ENCODE data around the gene CEBPZ.
"Not testable (repeated sequence)": the region's sequence is repeated elsewhere in the genome, so short reads cannot be mapped to it uniquely, and the experiment has no call there.

CEBPZ gene

GRCh38 chr2:37219046-37219445, 12.3 kb downstream of the CEBPZ start:
- DNase-seq: no peak

DNA sequence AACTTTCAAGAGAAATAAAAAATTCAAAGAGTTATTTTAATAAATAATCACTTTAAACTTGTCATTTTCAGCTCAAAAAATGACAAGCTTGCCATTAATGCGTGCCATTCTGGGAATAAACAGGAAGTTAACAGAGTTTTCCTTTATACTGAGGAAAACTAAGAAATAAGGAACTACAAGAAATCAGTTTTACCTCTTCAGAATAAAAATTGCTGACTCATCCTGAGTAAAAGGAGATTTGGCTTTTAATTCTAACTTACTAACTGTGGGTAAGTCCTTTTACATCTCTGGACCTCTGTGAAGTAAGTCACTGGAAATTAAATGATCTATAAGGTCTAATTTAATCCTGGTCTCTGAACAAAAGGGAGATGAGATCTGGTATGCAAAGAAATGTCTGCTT, 16.1 kb downstream of the CEBPZ start:
- DNase-seq: no peak

DNA sequence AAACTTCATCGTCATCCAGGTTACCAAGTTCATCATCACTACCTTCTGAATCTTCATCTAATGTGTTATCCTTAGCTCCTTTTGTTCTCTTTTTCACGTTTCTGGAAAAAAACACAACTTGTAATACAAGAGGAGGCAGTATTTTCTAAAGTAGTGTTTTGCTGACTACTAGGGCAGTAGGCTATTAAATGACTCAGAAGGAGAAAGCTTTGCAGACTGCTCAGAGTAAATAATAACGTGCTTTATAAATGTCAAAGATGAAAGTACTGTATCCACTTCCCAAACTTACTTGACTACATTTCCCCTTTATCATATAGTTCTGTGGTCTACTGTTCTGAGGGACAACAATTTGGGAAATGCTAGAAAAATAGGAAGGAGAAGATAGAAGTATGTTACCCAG, 19.5 kb downstream of the CEBPZ start:
- no peak for DNase-seq

DNA sequence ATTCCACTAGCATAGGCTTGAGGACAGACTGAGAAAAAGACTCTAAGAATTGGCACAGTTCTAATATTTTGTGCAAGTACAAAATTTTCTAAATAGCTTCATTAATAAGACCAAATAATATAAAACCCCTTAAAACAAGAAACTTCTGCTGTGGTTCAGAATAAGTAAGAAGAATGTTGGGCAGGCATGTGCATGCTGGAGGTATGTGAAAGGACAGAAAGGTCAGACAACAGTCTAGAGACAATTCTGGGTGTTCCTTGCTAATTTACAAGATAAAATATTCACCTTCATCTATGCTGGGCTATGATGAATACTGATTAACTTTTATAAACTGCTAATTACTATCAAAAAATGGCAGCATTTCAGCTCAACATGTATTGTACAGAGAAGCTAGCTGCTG, 20.2 kb downstream of the CEBPZ start:
- no peak for DNase-seq

GRCh38 chr2:37206760-37207159, 24.6 kb downstream of the CEBPZ start:
- DNase-seq: not testable (repeated sequence)

DNA sequence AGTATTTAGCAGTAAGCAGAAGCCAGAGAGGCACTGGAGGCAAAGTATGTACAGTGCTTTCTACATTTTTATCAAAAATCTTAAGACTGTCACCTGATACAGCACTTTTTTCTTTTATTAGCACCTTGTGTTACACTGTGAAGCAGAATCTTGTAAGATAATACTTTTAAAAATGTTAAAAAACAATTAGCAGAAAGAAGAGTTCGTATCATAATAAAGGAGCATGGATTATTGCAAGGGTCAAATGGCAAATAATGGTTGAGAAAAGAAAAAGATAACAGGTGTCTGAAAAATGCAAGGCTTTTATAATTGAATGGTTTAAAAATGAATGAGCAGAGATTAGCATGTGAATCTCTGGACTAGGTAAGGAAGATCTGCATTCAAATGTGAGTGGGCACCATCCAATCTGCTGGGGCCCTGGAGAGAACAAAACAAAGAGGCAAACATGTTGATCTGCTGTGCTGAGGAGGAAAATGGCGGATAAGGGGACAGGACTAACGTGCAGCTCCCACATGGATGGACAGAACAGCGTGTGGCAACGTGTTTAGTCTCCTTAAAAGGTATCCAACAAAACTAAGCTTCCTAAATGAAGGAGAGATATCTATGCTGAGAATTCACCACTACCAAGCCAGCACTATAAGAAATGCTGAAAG, 25.6 kb downstream of the CEBPZ start:
- no peak for DNase-seq

DNA sequence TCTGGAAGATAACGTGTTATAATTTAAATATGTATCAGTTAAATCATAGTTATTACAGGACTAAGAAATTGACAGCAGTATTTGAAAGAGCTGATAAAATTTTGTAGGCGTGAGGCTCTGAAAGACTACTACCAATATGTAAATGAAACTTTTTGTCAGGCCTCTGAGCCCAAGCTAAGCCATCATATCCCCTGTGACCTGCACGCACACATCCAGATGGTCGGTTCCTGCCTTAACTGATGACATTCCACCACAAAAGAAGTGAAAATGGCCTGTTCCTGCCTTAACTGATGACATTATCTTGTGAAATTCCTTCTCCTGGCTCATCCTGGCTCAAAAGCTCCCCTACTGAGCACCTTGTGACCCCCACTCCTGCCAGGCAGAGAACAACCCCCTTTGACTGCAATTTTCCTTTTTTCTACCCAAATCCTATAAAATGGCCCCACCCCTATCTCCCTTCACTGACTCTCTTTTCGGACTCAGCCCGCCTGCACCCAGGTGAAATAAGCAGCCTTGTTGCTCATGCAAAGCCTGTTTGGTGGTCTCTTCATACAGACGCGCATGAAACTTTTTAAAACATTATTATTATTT, 26.2 kb downstream of the CEBPZ start:
- DNase-seq: not testable (repeated sequence)

DNA sequence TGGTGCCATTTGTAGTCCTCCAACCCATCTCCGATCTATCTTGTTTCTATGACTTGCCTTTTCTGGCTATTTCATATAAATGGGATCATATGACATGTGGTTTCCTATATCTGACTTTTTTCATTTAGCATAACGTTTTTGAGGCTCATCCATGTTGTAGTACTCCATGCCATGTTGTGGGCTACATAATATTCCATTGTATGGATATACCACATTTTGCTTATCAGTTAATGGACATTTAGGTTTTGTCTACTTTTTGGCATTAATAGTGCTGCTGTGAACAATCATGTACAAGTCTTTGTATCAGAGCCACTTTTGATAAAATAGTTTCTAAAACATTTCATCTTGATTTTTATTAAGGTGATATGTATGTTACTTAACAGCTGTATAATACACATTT, 27.7 kb downstream of the CEBPZ start:
- no peak for DNase-seq

DNA sequence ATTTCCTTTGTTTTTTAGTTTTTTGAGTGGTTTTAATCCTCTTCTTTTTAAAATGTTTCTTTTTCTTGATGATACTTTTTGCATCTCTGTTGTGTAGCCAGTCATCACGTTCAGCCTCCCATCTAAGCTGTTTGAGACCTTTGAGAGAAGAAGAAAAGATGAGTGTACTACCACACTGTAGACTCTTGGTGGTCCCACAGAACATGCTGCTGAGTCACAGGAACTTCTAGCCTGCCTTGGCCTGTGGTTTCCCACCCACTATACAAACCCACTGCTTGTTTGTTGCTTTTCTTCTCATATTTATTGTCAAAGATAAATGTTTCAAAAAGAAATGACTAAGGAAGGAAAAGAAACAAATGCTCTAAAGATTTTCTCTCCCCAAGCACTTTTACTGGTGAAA, 29.6 kb downstream of the CEBPZ start:
- no peak for DNase-seq

GRCh38 chr2:37201208-37201607, 30.2 kb downstream of the CEBPZ start:
- no peak for DNase-seq

DNA sequence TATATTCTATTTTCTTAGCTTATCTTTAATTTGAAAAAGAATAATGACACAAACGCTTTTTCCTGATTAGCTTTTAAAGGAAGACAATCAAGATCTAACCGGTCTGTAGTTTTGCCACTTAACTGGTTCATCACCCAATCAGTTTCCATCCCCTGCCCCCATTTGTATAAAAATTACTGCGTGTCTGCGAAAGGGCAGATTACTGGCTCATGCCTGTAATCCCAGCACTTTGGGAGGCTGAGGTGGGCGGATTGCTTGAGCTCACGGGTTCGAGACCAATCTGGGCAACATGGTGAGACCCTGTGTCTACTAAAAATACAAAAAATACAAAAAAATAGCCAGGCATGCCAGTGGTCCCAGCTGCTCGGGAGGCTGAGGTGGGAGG, 32.7 kb downstream of the CEBPZ start:
- no peak for DNase-seq

DNA sequence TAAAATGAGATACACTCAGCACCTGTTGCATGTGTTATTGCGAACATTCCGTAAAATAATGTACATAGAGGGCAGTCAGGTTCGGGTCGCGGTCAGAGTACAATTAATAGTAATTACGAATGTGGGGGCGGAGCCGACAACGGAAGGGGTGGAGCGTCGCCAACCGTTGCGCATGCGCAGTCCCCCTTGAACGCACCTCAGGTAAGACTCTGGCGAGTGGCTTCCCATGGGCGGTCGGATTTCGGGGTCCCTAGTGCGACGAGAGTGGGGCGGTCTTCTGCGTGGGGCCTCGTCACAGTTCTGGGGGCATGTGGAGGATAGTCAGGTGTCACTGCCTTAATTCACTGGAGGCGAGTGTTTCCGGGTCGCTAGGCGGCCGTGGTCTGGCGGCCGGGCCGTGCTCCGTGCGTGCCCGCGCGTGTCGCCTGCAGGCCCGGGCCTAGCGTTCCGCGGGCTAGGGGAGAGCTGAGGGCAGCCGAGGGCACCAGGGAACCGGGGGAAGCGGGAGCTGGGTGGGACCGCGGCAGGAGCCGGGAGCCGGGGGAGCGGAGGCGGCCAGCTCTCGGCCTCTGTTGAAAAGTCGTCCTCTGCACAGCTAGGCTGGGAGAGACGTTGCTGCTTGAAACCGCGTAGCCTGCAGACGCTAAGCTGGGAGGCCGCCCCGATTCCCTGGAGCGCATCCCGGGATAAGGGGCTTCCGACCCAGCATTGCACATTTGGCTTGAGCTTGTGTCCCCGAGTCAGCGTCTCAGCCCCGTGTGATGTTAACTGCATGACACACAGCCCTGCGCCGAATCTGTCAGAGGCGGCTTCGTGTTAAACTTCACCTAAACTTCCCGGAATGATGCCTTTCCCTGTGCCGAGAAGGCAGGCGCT, 34.8 kb downstream of the CEBPZ start, which contains the start of gene CEBPZOS:
TSS of gene CEBPZOS (plus strand) at position 177 of the 876 bp plus-strand sequence. CDS start 3,209 bp downstream, outside the sequence.
- DNase-seq: peak in 1 of 2 experiments; percentile 66

DNA sequence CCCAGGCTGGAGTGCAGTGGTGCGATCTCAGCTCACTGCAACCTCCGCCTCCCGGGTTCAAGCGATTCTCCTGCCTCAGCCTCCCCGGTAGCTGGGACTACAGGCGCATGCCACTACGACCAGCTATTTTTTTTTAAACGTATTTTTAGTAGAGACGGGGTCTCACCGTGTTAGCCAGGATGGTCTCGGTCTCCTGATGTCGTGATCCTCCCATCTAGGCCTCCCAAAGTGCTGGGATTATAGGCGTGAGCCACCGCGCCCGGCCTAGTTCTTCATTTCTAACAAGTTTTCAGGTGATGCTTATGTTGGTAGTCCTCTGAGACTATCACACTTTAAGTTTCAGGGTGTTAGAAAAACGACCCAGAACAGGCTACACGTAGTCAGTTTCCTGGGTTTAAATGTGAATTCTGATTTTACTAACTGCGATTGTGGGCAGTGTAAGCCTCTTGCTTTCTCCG, 35.5 kb downstream of the CEBPZ start:
- not testable (repeated sequence) for DNase-seq

- DNase-seq: no peak
Measured at GRCh38 chr2:37192551-37192950, 38.8 kb downstream of the CEBPZ start.

DNA sequence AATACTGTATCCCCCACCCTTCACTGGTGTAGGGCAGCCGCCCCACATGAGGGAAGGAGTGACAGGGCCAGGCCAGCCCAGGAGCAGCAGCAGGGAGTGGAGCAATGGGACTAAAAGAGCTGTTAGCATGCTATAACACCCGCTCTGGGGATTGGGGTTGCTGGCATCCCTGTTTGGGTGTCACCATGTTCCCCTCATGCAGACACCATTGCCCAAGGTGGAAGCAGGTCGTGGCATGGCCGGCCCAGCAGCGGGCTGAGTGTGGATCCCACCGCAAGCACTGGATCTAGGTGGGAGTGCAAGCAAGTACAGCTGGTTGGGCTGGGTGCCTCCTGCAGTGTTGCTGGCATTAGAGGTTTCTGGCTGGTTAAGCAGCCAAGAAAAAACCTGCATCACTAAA, 39.6 kb downstream of the CEBPZ start:
- no peak for DNase-seq

- DNase-seq: no peak
Measured at GRCh38 chr2:37191253-37191652, 40.1 kb downstream of the CEBPZ start.

DNA sequence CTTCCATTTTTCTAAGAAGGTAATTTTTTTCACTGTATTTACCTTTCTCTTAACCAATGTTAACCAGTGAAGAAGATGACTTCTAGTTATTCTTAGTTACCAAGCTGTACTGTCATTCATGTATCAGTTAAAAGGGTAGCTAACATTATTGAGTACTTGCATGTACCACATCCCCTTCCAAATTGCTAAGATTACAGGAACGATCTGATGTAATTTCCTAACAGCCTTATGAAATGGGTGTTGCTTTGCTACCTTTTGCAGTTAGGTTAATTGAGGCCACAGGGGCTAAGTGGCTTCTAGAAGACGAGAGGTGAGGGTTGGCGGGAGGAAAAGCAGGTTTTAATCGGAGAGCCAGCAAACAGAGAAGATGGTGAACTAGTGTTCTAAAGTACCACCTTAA, 41.1 kb downstream of the CEBPZ start:
- DNase-seq: no peak

DNA sequence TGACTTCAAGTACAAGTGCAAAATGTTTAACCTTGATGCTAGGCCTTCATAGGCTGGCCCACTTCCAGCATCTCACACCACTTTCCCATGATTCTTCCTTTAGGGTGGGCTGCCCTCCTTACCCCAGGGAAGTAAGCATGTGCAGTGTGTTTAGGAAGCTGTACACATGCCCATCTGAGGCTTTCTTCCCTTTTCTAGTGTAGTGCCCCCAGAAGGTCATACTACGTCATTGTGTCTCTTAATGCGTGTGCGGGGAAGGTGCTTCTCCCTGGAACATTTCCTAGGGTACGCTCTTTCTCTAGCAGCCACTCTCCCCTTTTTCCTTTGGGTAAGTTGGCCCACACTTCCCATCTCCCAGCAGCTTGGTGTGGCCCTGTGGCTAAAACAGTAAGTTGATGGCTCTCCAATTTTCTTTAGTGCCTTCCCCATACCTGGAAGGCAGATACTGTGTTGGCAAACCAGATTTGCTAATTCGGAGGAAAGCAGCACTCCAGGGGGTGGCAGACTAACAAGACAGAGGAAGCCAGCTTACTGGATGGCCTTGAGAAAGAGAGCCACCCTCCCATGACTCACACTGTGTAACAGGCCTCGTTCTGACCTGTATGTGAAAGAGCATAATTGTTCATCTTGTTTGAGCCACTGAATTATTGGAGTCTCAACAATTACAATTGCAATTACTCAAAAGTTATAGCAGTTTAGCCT, 41.8 kb downstream of the CEBPZ start:
- DNase-seq: no peak

DNA sequence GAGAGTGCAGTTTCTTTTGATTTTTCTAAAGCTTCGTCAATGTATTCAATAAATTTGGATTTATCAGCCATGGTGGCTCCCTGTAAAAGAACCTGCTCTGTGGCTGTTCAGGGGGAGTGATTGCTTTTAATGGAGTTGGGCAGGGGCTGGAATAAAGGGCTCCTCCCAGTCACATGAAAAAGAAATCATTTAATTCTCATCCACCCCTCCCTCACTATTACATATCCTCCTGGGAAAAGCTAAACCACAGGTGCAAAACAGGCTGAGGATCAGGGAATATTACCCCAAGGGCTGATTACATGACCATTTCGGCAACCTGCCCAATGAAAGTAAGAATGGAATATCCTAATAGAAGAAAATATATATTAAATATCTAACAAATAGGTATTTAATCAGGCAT, 42.8 kb downstream of the CEBPZ start, which contains the start of gene SULT6B1:
TSS of gene SULT6B1 (minus strand) at position 101 of the 400 bp plus-strand sequence. CDS start at position 71, 30 bp downstream.
- no peak for DNase-seq

DNA sequence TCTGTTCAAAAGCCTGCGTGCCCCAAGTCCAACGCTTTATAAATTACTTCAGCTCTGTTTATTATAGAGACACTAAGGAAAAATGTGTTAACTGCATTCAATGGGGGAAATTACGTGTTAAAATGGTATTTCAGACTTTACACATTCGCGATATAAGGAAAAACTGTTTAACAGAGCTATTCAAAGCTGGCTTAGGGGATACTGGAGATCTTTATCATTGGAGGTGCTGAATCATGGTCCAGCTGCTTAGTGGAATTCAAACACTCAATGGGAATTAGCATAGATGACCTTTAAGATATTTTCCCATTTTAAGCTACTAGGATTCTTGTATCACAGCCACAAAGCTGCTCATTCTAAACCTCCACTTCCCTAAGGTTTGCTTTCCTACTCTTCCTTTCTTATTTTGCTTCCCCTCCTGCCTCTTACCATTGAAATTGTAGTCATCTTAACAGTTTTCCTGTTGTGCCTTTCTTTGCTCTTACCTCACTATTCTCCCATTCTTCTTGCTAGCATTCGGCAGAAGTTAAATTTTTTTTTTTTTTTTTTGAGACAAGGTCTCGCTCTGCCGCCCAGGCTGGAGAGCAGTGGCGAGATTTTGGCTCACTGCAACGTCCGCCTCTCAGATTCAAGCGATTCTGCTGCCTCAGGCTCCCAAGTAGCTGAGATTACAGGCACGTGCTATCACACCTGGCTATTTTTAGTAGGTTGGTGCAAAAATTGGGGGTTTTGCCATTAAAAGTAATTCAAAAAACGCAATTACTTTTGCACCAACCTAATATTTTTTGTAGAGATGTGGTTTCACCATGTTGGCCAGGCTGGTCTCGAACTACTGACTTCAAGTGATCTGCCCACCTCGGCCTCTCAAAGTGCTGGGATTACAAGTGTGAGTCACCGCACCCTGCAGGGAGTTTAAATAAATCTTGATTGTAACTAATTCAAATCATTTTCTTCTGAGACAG, 49.4 kb downstream of the CEBPZ start:
- no peak for DNase-seq

GRCh38 chr2:37180640-37181039, 50.8 kb downstream of the CEBPZ start:
- no peak for DNase-seq
